ENCODE measurements around the gene NFATC2IP. TPM values are rescaled to one million over a fixed set of nuclear protein-coding genes. Genes with fewer than 3 reads are reported as not detected.

NFATC2IP gene
- total and polyA plus RNA-seq, 9 of the 15 experiments (the other 6 are each of a cell fraction or from before 2014, with no cell fraction given): 15.6 to 106 (median 46.9) TPM

DNA sequence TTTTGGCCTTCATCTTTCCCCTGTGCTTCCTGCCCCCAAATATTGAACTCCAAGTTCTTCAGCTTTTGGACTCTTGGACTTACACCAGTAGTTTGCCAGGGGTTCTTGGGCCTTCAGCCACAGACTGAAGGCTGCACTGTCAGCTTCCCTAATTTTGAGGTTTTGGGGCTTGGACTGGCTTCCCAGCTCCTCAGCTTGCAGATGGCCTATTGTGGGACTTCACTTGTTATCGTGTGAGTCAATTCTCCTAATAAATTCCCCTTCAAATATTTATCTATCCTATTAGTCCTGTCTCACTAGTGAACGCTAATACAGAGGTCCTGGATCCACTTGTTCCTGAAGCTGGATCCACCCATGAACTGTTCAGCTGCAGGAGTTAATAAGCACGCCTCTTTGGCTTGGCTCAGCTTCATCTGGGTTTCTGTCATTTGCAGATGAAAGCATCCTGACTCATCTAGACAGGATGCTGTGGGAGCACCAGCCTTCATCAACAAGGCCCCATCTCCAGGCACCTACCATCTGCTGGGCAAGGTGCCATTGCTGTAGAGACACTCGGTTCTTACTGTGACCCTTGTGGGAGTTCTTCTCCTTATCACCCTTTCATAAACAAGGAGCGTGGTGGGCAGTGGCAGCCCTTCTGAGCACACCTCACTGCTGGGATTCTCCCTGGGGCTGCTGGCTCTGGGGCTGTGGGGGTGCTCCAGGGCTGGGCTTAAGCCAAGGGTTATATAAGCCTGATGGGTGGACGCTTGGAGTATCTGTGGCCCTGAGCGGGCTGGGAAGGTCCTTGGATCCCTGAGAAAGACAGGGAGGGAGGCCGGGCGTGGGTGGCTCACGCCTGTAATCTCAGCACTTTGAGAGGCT is 57.2 kb downstream of the NFATC2IP start (continued):
- TF ChIP-seq, protein P1, sequence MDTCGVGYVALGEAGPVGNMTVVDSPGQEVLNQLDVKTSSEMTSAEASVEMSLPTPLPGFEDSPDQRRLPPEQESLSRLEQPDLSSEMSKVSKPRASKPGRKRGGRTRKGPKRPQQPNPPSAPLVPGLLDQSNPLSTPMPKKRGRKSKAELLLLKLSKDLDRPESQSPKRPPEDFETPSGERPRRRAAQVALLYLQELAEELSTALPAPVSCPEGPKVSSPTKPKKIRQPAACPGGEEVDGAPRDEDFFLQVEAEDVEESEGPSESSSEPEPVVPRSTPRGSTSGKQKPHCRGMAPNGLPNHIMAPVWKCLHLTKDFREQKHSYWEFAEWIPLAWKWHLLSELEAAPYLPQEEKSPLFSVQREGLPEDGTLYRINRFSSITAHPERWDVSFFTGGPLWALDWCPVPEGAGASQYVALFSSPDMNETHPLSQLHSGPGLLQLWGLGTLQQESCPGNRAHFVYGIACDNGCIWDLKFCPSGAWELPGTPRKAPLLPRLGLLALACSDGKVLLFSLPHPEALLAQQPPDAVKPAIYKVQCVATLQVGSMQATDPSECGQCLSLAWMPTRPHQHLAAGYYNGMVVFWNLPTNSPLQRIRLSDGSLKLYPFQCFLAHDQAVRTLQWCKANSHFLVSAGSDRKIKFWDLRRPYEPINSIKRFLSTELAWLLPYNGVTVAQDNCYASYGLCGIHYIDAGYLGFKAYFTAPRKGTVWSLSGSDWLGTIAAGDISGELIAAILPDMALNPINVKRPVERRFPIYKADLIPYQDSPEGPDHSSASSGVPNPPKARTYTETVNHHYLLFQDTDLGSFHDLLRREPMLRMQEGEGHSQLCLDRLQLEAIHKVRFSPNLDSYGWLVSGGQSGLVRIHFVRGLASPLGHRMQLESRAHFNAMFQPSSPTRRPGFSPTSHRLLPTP (IDR thresholded peaks at IDR 0.05; ENCODE audit: borderline replicate concordance, extremely low read depth, insufficient read length): no peak
- no peak for TF ChIP-seq BMI1 (IDR thresholded peaks at IDR 0.05; ENCODE audit: low read length)
- no peak for TF ChIP-seq CHD1 (IDR thresholded peaks at IDR 0.05; ENCODE audit: low read length)
- TF ChIP-seq ZNF253 (CRISPR knock-in tag; conservative IDR thresholded peaks at IDR 0.05): no peak
- TF ChIP-seq ZNF668 (CRISPR knock-in tag; IDR thresholded peaks at IDR 0.05): no peak
- no peak for TF ChIP-seq ZNF165 (CRISPR knock-in tag; IDR thresholded peaks at IDR 0.05; ENCODE audit: borderline replicate concordance)
- TF ChIP-seq XRCC4 (IDR thresholded peaks at IDR 0.05; ENCODE audit: extremely low read depth, insufficient read depth, insufficient read length): no peak
- TF ChIP-seq, protein P2, sequence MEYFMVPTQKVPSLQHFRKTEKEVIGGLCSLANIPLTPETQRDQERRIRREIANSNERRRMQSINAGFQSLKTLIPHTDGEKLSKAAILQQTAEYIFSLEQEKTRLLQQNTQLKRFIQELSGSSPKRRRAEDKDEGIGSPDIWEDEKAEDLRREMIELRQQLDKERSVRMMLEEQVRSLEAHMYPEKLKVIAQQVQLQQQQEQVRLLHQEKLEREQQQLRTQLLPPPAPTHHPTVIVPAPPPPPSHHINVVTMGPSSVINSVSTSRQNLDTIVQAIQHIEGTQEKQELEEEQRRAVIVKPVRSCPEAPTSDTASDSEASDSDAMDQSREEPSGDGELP (CRISPR knock-in tag; IDR thresholded peaks at IDR 0.05; ENCODE audit: borderline replicate concordance): peak; percentile 50; the same call in 1 of the 2 replicates
- TF ChIP-seq NCOA2 (IDR thresholded peaks at IDR 0.05; ENCODE audit: partially characterized antibody in 2 of 2): no peak
- no peak for TF ChIP-seq ZNF695 (CRISPR knock-in tag; IDR thresholded peaks at IDR 0.05)
- TF ChIP-seq ZNF3 (CRISPR knock-in tag; IDR thresholded peaks at IDR 0.05): no peak
- TF ChIP-seq, protein P3, sequence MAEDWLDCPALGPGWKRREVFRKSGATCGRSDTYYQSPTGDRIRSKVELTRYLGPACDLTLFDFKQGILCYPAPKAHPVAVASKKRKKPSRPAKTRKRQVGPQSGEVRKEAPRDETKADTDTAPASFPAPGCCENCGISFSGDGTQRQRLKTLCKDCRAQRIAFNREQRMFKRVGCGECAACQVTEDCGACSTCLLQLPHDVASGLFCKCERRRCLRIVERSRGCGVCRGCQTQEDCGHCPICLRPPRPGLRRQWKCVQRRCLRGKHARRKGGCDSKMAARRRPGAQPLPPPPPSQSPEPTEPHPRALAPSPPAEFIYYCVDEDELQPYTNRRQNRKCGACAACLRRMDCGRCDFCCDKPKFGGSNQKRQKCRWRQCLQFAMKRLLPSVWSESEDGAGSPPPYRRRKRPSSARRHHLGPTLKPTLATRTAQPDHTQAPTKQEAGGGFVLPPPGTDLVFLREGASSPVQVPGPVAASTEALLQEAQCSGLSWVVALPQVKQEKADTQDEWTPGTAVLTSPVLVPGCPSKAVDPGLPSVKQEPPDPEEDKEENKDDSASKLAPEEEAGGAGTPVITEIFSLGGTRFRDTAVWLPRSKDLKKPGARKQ (CRISPR knock-in tag; IDR thresholded peaks at IDR 0.05): no peak
- TF ChIP-seq SAP30 (IDR thresholded peaks at IDR 0.05; ENCODE audit: borderline replicate concordance, insufficient read depth, low read depth, low read length, poor library complexity, severe bottlenecking): no peak

Data from K562 (cell line).